K562 (cell line): Measurements from ENCODE around the gene FTSJ3. TPM values are rescaled to one million over a fixed set of nuclear protein-coding genes. Genes with fewer than 3 reads are reported as not detected.
A peak's percentile ranks its signal among the peaks of the same experiment; 100 is the strongest.

Source experiments
- FOSL1 ChIP-seq: fragments of 200-800 bp; sonication (Bioruptor generic); conservative IDR thresholded peaks from 2 replicates; pipeline ENCODE4 v1.6.1; 2016; ENCODE audit warnings: missing genetic modification characterization, missing compliant biosample characterization
- HCFC1 ChIP-seq: IDR thresholded peaks from 2 replicates; pipeline ENCODE4 v1.6.1; 2012; ENCODE audit warnings: low read depth, low read length, improper control_type of control experiment
- KDM1A ChIP-seq, 2 experiments: fragments of 450-650 bp; IDR thresholded peaks; 2 replicates each; pipeline ENCODE4 v1.6.1; 2016; ENCODE audit warnings: mild to moderate bottlenecking in 2 of 2
- KDM4B ChIP-seq, 2 experiments: fragments of 450-650 bp in 1 of 2; sonication (generic) in 1 of 2; IDR thresholded peaks; 2 replicates each; pipeline ENCODE4 v1.6.1; 2016 to 2017; ENCODE audit warnings: borderline replicate concordance in 2 of 2, antibody characterized with exemption in 1 of 2, low read depth in 1 of 2, mild to moderate bottlenecking in 1 of 2
- MCM3 ChIP-seq: fragments of 450-650 bp; IDR thresholded peaks from 2 replicates; pipeline ENCODE4 v1.6.1; 2016
- MTA2 ChIP-seq: fragments of 450-650 bp; IDR thresholded peaks from 2 replicates; pipeline ENCODE4 v1.6.1; 2016; ENCODE audit warnings: low read depth
- SRSF3 ChIP-seq: fragments of 200-400 bp; formaldehyde crosslinking; IDR thresholded peaks from 2 replicates; pipeline ENCODE4 v1.6.1; 2016; ENCODE audit warnings: mild to moderate bottlenecking, low read length, moderate library complexity; ENCODE audit not compliant: insufficient read depth
- TCF7L2 ChIP-seq: fragments of 150-350 bp; IDR thresholded peaks from 2 replicates; pipeline ENCODE4 v1.6.1; 2016; ENCODE audit warnings: low read depth, mild to moderate bottlenecking, low read length, moderate library complexity
- ZNF644 ChIP-seq: fragments of 200-800 bp; sonication (Bioruptor generic); IDR thresholded peaks from 2 replicates; pipeline ENCODE4 v1.6.1; 2016; ENCODE audit warnings: low read depth, missing genetic modification characterization, missing compliant biosample characterization
- polyA plus RNA-seq, 8 experiments: library from polyadenylated mRNA; depleted of rRNA in 4 of 8; stranded (reverse) in 5 of 8; unstranded in 3 of 8; fragments of >200 nt; fragmentation: Nextera tagmentation in 2 of 8; fragmentation: Illumina TruSeq in 1 of 8; extraction: Ambion mirVana in 2 of 8; extraction: Trizol in 1 of 8; gene quantifications; 2 replicates each; pipeline versions ENCODE4 v1.2.1 to v1.2.3, GENCODE V29; 2011 to 2014; ENCODE audit warnings: inconsistent platforms in 1 of 8, missing spikeins in 1 of 8
- total RNA-seq, 7 experiments: library from RNA; depleted of rRNA in 6 of 7; stranded (reverse); fragments of >200 nt in 6 of 7; fragmentation: Illumina TruSeq in 2 of 7; extraction: Trizol in 2 of 7; gene quantifications; 2 replicates each; pipeline versions ENCODE4 v1.2.1 to v1.2.3, GENCODE V29; 2011 to 2021; ENCODE audit warnings: low replicate concordance in 1 of 7
- TF ChIP-seq, protein P1 (sequence below): sonication (generic); formaldehyde crosslinking; IDR thresholded peaks from 2 replicates; pipeline ENCODE4 v1.8.0; 2023; ENCODE audit warnings: missing genetic modification reagents, mild to moderate bottlenecking, borderline replicate concordance
- TF ChIP-seq, protein P2 (sequence below): fragments of 250-450 bp; sonication (Bioruptor Pico); IDR thresholded peaks from 2 replicates; pipeline ENCODE4 v1.5.0; 2021; ENCODE audit warnings: mild to moderate bottlenecking, borderline replicate concordance
- TF ChIP-seq, protein P3 (sequence below): fragments of 150-350 bp; conservative IDR thresholded peaks from 2 replicates; pipeline ENCODE4 v1.6.1; 2014; ENCODE audit warnings: low read length
- TF ChIP-seq, protein P4 (sequence below): fragments of 450-650 bp; formaldehyde crosslinking; IDR thresholded peaks from 2 replicates; pipeline ENCODE4 v1.4.0; 2022; ENCODE audit warnings: missing genetic modification characterization

FTSJ3 gene
- total and polyA plus RNA-seq, 9 of the 15 experiments (the other 6 are each of a cell fraction or from before 2014, with no cell fraction given) = 18.0 to 65.6 (median 52.4) TPM

DNA sequence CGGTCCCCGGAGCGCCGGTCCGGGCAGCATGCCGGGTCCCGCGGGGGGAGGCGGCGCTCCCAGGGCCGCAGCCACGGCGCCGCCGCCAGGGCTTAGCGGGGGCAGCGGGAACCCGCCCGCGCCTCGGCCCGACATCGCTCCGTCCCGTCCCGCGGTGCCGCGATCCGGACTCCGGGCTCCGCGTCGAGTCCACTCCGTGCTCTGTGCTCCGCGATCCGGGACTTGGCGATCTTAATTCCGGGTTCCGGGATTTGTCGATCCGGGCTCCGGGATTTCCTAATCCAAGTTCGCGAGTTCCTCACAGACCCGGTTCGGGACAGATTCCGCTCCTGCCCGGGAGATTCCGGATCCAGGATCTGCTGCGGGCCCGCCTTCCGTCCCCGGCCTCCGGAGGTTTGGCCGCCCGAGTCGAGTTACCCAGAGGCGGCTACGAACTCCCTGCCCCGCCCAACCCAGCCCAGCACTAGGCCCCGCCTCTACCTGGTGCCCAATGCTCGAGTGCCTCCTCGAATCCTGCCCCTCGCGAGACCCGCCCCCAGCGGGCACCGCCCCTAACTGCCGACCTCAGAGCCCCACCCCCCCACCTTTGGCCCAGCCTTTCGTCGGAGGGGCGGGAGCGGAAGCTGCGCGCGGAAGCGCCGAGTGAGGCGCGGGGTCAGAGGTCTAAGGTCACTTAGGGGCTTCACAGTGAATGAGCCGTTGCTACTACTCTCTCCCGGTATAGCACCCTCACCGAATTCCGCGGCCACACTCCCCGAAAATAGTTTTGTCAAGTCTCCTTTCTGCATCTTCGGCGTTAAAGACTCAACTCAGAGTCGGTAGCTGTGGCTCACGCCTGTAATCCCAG is 15.3 kb upstream of the FTSJ3 start, which contains the start of gene SMARCD2 (continued):
- TF ChIP-seq, protein P1, sequence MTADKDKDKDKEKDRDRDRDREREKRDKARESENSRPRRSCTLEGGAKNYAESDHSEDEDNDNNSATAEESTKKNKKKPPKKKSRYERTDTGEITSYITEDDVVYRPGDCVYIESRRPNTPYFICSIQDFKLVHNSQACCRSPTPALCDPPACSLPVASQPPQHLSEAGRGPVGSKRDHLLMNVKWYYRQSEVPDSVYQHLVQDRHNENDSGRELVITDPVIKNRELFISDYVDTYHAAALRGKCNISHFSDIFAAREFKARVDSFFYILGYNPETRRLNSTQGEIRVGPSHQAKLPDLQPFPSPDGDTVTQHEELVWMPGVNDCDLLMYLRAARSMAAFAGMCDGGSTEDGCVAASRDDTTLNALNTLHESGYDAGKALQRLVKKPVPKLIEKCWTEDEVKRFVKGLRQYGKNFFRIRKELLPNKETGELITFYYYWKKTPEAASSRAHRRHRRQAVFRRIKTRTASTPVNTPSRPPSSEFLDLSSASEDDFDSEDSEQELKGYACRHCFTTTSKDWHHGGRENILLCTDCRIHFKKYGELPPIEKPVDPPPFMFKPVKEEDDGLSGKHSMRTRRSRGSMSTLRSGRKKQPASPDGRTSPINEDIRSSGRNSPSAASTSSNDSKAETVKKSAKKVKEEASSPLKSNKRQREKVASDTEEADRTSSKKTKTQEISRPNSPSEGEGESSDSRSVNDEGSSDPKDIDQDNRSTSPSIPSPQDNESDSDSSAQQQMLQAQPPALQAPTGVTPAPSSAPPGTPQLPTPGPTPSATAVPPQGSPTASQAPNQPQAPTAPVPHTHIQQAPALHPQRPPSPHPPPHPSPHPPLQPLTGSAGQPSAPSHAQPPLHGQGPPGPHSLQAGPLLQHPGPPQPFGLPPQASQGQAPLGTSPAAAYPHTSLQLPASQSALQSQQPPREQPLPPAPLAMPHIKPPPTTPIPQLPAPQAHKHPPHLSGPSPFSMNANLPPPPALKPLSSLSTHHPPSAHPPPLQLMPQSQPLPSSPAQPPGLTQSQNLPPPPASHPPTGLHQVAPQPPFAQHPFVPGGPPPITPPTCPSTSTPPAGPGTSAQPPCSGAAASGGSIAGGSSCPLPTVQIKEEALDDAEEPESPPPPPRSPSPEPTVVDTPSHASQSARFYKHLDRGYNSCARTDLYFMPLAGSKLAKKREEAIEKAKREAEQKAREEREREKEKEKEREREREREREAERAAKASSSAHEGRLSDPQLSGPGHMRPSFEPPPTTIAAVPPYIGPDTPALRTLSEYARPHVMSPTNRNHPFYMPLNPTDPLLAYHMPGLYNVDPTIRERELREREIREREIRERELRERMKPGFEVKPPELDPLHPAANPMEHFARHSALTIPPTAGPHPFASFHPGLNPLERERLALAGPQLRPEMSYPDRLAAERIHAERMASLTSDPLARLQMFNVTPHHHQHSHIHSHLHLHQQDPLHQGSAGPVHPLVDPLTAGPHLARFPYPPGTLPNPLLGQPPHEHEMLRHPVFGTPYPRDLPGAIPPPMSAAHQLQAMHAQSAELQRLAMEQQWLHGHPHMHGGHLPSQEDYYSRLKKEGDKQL = 0 out of 2 replicates have a peak, but pooled peaks have one; percentile 71
- TF ChIP-seq, protein P2, sequence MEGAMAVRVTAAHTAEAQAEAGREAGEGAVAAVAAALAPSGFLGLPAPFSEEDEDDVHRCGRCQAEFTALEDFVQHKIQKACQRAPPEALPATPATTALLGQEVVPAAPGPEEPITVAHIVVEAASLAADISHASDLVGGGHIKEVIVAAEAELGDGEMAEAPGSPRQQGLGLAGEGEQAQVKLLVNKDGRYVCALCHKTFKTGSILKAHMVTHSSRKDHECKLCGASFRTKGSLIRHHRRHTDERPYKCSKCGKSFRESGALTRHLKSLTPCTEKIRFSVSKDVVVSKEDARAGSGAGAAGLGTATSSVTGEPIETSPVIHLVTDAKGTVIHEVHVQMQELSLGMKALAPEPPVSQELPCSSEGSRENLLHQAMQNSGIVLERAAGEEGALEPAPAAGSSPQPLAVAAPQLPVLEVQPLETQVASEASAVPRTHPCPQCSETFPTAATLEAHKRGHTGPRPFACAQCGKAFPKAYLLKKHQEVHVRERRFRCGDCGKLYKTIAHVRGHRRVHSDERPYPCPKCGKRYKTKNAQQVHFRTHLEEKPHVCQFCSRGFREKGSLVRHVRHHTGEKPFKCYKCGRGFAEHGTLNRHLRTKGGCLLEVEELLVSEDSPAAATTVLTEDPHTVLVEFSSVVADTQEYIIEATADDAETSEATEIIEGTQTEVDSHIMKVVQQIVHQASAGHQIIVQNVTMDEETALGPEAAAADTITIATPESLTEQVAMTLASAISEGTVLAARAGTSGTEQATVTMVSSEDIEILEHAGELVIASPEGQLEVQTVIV (CRISPR knock-in tag) = no peak
- TF ChIP-seq, protein P3, sequence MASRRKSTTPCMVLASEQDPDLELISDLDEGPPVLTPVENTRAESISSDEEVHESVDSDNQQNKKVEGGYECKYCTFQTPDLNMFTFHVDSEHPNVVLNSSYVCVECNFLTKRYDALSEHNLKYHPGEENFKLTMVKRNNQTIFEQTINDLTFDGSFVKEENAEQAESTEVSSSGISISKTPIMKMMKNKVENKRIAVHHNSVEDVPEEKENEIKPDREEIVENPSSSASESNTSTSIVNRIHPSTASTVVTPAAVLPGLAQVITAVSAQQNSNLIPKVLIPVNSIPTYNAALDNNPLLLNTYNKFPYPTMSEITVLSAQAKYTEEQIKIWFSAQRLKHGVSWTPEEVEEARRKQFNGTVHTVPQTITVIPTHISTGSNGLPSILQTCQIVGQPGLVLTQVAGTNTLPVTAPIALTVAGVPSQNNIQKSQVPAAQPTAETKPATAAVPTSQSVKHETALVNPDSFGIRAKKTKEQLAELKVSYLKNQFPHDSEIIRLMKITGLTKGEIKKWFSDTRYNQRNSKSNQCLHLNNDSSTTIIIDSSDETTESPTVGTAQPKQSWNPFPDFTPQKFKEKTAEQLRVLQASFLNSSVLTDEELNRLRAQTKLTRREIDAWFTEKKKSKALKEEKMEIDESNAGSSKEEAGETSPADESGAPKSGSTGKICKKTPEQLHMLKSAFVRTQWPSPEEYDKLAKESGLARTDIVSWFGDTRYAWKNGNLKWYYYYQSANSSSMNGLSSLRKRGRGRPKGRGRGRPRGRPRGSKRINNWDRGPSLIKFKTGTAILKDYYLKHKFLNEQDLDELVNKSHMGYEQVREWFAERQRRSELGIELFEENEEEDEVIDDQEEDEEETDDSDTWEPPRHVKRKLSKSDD = no peak; the same call in 1 of the 2 replicates
- TF ChIP-seq MCM3 (no peak), KDM1A (IDR thresholded peaks at IDR 0.05) (peak; percentile 47 to 58; a peak in 2 of 4 replicates), TCF7L2 (no peak), MTA2 (peak; percentile 87), FOSL1 (tag) (peak; percentile 52; the same call in 1 of the 2 replicates), KDM4B (IDR thresholded peaks at IDR 0.05; ENCODE audit: borderline replicate concordance in 2 of 2, low read depth in 1 of 2) (no peak), SRSF3 (no peak), ZNF644 (tag) (peak; percentile 73), HCFC1 (peak; percentile 74)
- TF ChIP-seq, protein P4, sequence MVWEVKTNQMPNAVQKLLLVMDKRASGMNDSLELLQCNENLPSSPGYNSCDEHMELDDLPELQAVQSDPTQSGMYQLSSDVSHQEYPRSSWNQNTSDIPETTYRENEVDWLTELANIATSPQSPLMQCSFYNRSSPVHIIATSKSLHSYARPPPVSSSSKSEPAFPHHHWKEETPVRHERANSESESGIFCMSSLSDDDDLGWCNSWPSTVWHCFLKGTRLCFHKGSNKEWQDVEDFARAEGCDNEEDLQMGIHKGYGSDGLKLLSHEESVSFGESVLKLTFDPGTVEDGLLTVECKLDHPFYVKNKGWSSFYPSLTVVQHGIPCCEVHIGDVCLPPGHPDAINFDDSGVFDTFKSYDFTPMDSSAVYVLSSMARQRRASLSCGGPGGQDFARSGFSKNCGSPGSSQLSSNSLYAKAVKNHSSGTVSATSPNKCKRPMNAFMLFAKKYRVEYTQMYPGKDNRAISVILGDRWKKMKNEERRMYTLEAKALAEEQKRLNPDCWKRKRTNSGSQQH (CRISPR knock-in tag) = 0 out of 2 replicates have a peak, but pooled peaks have one; percentile 18
